Erythroblast (primary cell): Measurements from ENCODE around the gene PCED1B.
"Not testable (repeated sequence)": the region's sequence is repeated elsewhere in the genome, so short reads cannot be mapped to it uniquely, and the experiment has no call there.

Source experiments
- DNase-seq, 2 experiments: peaks; one replicate each; lab custom pipeline; 2025; lab: John Stamatoyannopoulos, UW
- GATA1 ChIP-seq: IDR thresholded peaks from 2 replicates; pipeline ENCODE4 v1.6.1; 2011; ENCODE audit warnings: low read depth, mild to moderate bottlenecking, control low read depth, low read length, moderate library complexity
- POLR2A ChIP-seq: IDR thresholded peaks from 2 replicates; pipeline ENCODE4 v1.6.1; 2011; ENCODE audit warnings: mild to moderate bottlenecking, low read length

The PCED1B gene

GRCh38 chr12:47145188-47145587 lies 65.8 kb downstream of the PCED1B start:
- no peak for TF ChIP-seq POLR2A
- TF ChIP-seq GATA1 = no peak
- no peak for DNase-seq

- DNase-seq = no peak
- no peak for TF ChIP-seq POLR2A
- TF ChIP-seq GATA1 = no peak
Measured at GRCh38 chr12:47147739-47148138, 68.3 kb downstream of the PCED1B start.

GRCh38 chr12:47149146-47149545 lies 69.7 kb downstream of the PCED1B start:
- TF ChIP-seq POLR2A (no peak), GATA1 (no peak)
- no peak for DNase-seq

GRCh38 chr12:47152095-47152494 lies 72.7 kb downstream of the PCED1B start:
- TF ChIP-seq GATA1 (no peak), POLR2A (no peak)

GRCh38 chr12:47155457-47156166 lies 76.2 kb downstream of the PCED1B start:
- TF ChIP-seq POLR2A = no peak
- TF ChIP-seq GATA1 = no peak
- peak; percentile 79 to 81 for DNase-seq

More at GRCh38 chr12:47152095-47152494, 72.7 kb downstream of the PCED1B start:
- no peak for DNase-seq

- TF ChIP-seq GATA1 = no peak
- no peak for TF ChIP-seq POLR2A
- peak; percentile 84 to 86 for DNase-seq
Measured at GRCh38 chr12:47156167-47156736, 76.8 kb downstream of the PCED1B start.

- DNase-seq = peak; percentile 79 to 88
- TF ChIP-seq POLR2A = no peak
- TF ChIP-seq GATA1 = no peak
Measured at GRCh38 chr12:47158792-47159191, 79.4 kb downstream of the PCED1B start.

GRCh38 chr12:47159348-47159747 lies 79.9 kb downstream of the PCED1B start:
- TF ChIP-seq POLR2A (no peak), GATA1 (no peak)
- no peak for DNase-seq

GRCh38 chr12:47160316-47161244 lies 81.2 kb downstream of the PCED1B start:
- no peak for DNase-seq
- no peak for TF ChIP-seq POLR2A
- TF ChIP-seq GATA1 = no peak

- TF ChIP-seq POLR2A (no peak), GATA1 (no peak)
- no peak for DNase-seq
Measured at GRCh38 chr12:47164116-47164515, 84.7 kb downstream of the PCED1B start.

GRCh38 chr12:47164724-47165439 lies 85.5 kb downstream of the PCED1B start:
- TF ChIP-seq POLR2A (no peak), GATA1 (no peak)
- DNase-seq = peak; percentile 4 to 23

GRCh38 chr12:47165934-47166333 lies 86.5 kb downstream of the PCED1B start:
- peak; percentile 11 to 13 for DNase-seq
- no peak for TF ChIP-seq POLR2A
- TF ChIP-seq GATA1 = no peak

GRCh38 chr12:47166365-47166764 lies 86.9 kb downstream of the PCED1B start:
- DNase-seq = no peak
- TF ChIP-seq GATA1 (no peak), POLR2A (no peak)

- not testable (repeated sequence) for DNase-seq
Measured at GRCh38 chr12:47170281-47170680, 90.9 kb downstream of the PCED1B start.
